ENCODE measurements around the gene CARS2.
"Not testable (repeated sequence)": the region's sequence is repeated elsewhere in the genome, so short reads cannot be mapped to it uniquely, and the experiment has no call there.

CARS2 gene

GRCh38 chr13:110677731-110678545 is 28.0 kb downstream of the CARS2 start:
- no peaks in the 10 kb centered on the region for H3K36me3 ChIP-seq (ENCODE audit: insufficient read depth)
- no peak overlapping the region for H3K4me2 ChIP-seq
- no peak overlapping the region for H3K9ac ChIP-seq
- no peaks in the 10 kb centered on the region for H3K79me2 ChIP-seq (ENCODE audit: insufficient read depth, low read depth)
- no peaks in the 10 kb centered on the region for H3K27me3 ChIP-seq (ENCODE audit: insufficient read depth, low read depth)
- no peak overlapping the region for H3K4me3 ChIP-seq (IDR thresholded peaks at IDR 0.05; ENCODE audit: insufficient read depth, low read depth, low read length)
- no peaks in the 10 kb centered on the region for H3K4me1 ChIP-seq (ENCODE audit: low read depth, poor library complexity, severe bottlenecking)
- no peak overlapping the region for H3K27ac ChIP-seq
- H4K20me1 ChIP-seq (ENCODE audit: insufficient read depth), result no peaks in the 10 kb centered on the region
- no peak for TF ChIP-seq CTCF (conservative IDR thresholded peaks at IDR 0.05; ENCODE audit: low read depth, low read length)
- no peak overlapping the region for H2AFZ ChIP-seq (ENCODE audit: low read depth)

- Histone ChIP-seq H4K20me1 (ENCODE audit: insufficient read depth) (no peaks in the 10 kb centered on the region), H3K27ac (peak overlapping the region; percentile 62), H3K4me3 (IDR thresholded peaks at IDR 0.05; ENCODE audit: insufficient read depth, low read depth, low read length) (no peak overlapping the region), H3K27me3 (ENCODE audit: insufficient read depth, low read depth) (no peaks in the 10 kb centered on the region), H3K36me3 (ENCODE audit: insufficient read depth) (no peaks in the 10 kb centered on the region), H2AFZ (ENCODE audit: low read depth) (no peak overlapping the region), H3K79me2 (ENCODE audit: insufficient read depth, low read depth) (no peaks in the 10 kb centered on the region), H3K4me2 (peak overlapping the region; percentile 39; the same call in 1 of the 2 replicates), H3K9ac (no peak overlapping the region), H3K4me1 (ENCODE audit: low read depth, poor library complexity, severe bottlenecking) (no peaks in the 10 kb centered on the region)
- TF ChIP-seq CTCF (conservative IDR thresholded peaks at IDR 0.05; ENCODE audit: low read depth, low read length), result no peak
Measured at GRCh38 chr13:110676595-110677587, 29.0 kb downstream of the CARS2 start.

- not testable (repeated sequence) for H4K20me1 ChIP-seq (ENCODE audit: insufficient read depth); H3K27ac ChIP-seq; H3K79me2 ChIP-seq (ENCODE audit: insufficient read depth, low read depth); H3K4me1 ChIP-seq (ENCODE audit: low read depth, poor library complexity, severe bottlenecking); H2AFZ ChIP-seq (ENCODE audit: low read depth); H3K27me3 ChIP-seq (ENCODE audit: insufficient read depth, low read depth); H3K9ac ChIP-seq; H3K36me3 ChIP-seq (ENCODE audit: insufficient read depth); H3K4me2 ChIP-seq; H3K4me3 ChIP-seq (IDR thresholded peaks at IDR 0.05; ENCODE audit: insufficient read depth, low read depth, low read length)
Measured at GRCh38 chr13:110669814-110670213, 36.1 kb downstream of the CARS2 start.

GRCh38 chr13:110669036-110669435 is 36.9 kb downstream of the CARS2 start:
- no peak overlapping the region for H3K27ac ChIP-seq
- no peak overlapping the region for H3K4me2 ChIP-seq
- H3K4me1 ChIP-seq (ENCODE audit: low read depth, poor library complexity, severe bottlenecking), result no peaks in the 10 kb centered on the region
- H3K4me3 ChIP-seq (IDR thresholded peaks at IDR 0.05; ENCODE audit: insufficient read depth, low read depth, low read length), result no peak overlapping the region
- H3K9ac ChIP-seq, result no peak overlapping the region
- H4K20me1 ChIP-seq (ENCODE audit: insufficient read depth), result no peaks in the 10 kb centered on the region
- no peaks in the 10 kb centered on the region for H3K36me3 ChIP-seq (ENCODE audit: insufficient read depth)
- H2AFZ ChIP-seq (ENCODE audit: low read depth), result no peak overlapping the region
- TF ChIP-seq CTCF (conservative IDR thresholded peaks at IDR 0.05; ENCODE audit: low read depth, low read length), result no peak
- H3K27me3 ChIP-seq (ENCODE audit: insufficient read depth, low read depth), result no peaks in the 10 kb centered on the region
- no peaks in the 10 kb centered on the region for H3K79me2 ChIP-seq (ENCODE audit: insufficient read depth, low read depth)

All from KMS-11 (cell line).